ENCODE results near the gene EEPD1.

DNA sequence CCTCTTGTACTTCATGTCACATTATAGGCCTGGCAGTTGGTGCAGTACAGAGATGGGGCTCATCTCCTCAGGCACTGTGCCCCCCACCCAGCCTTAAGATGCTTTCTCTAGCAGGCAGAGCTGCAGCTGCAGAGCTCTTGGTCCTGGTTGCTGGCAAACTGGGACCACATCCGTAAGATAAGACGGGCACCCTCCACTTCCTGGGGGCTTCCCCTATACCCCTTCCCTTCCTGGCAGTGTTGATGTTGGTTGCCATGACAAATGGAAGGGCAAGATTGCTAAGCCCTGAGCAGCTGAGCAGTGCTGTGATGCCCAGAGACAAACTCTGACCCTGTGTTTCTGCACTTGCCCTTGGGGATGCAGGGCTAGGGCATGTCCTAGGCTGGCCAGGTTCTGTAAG is 133.2 kb downstream of the EEPD1 start:
- TF ChIP-seq, protein P1, sequence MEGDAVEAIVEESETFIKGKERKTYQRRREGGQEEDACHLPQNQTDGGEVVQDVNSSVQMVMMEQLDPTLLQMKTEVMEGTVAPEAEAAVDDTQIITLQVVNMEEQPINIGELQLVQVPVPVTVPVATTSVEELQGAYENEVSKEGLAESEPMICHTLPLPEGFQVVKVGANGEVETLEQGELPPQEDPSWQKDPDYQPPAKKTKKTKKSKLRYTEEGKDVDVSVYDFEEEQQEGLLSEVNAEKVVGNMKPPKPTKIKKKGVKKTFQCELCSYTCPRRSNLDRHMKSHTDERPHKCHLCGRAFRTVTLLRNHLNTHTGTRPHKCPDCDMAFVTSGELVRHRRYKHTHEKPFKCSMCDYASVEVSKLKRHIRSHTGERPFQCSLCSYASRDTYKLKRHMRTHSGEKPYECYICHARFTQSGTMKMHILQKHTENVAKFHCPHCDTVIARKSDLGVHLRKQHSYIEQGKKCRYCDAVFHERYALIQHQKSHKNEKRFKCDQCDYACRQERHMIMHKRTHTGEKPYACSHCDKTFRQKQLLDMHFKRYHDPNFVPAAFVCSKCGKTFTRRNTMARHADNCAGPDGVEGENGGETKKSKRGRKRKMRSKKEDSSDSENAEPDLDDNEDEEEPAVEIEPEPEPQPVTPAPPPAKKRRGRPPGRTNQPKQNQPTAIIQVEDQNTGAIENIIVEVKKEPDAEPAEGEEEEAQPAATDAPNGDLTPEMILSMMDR (IDR thresholded peaks at IDR 0.05), result no peak
- TF ChIP-seq POLR2A (IDR thresholded peaks at IDR 0.05) (no peak), POLR2AphosphoS5 (IDR thresholded peaks at IDR 0.05; ENCODE audit: insufficient read depth in 1 of 2, low read depth in 1 of 2) (no peak)
